ENCODE measurements around the gene RUNX3. TPM values are rescaled to one million over a fixed set of nuclear protein-coding genes. Genes with fewer than 3 reads are reported as not detected.
"Not testable (repeated sequence)": the region's sequence is repeated elsewhere in the genome, so short reads cannot be mapped to it uniquely, and the experiment has no call there.

Gene RUNX3
- total RNA-seq, result 268 TPM
- polyA plus RNA-seq, result 10 to 100 TPM; 12.0 to 23.3 (median 15.8) TPM

DNA sequence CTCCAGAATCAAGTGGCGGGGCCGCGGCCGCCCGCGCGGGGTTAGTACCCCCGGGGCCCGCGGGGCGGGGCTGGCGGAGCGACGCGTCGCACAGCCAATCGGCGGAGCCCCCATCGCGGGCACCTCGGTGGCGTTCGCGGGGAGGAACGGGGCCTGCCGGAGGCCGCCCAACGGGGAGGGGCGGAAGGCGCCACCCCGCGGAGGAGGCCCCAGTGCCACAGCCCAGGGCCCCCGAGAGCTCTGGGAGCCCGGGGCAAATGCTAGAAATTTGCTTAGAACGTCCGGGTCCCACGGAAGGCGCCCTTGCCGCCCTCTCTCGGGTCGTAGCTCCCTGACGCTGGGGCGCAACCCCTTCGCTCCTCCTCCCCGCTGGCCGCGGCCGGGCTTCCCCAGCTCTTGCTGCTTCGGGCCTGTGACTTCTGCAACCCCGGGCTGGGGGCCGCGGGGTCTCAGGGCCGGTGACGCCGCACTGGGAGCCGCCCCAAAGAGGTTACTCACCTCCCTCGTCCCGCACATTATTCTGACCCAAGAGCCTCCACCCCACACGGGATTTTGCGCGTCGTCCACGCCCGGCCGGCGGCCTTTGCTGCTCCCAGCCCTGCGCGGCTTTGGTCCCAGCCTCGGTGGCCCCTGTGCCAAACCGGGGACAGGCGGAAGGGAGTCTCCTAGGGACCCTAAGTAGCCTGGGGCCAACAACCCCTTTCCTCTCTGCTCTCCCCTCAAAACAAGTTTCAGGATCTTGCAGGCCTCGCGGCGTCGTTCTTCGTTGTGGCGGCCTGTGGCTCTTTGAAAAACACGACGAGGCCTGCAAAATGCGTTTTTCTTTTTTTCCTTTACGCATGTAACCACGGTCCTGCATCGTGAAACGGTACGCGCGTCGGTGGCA, at the start of gene RUNX3:
Gene RUNX3 (minus strand): TSS at position 17 of the 886 bp plus-strand sequence. CDS start 408 bp downstream, outside the sequence.
- peaks cover 10% of the 10 kb centered on the region for H3K27me3 Mint-ChIP-seq
- ATAC-seq (ENCODE audit: low read depth in 2 of 2), result peak; percentile 90
- H3K27ac ChIP-seq (ENCODE audit: insufficient read depth, low read length, poor library complexity, severe bottlenecking), result peak within 1 kb of the TSS; percentile 98
- DNase-seq, result peak; percentile 90 to 97 (median 94)
- H3K4me3 ChIP-seq (ENCODE audit: low read depth, low read length), result peak within 1 kb of the TSS; percentile 99
- H3K27ac Mint-ChIP-seq, result peak within 1 kb of the TSS; percentile 97 to 100 (median 99)
- H3K27me3 ChIP-seq (ENCODE audit: control insufficient read depth, insufficient read depth, low read length), result no peaks in the 10 kb centered on the region
- peaks cover 0 to 2% (median 0%) of the 10 kb centered on the region in 7 donors for H3K9me3 Mint-ChIP-seq
- H3K4me1 ChIP-seq (ENCODE audit: control insufficient read depth, insufficient read depth, low read length, poor library complexity, severe bottlenecking), result peaks cover 57% of the 10 kb centered on the region
- H3K9me3 ChIP-seq (ENCODE audit: control insufficient read depth in 2 of 2, low read length in 2 of 2), result no peaks in the 10 kb centered on the region
- H3K36me3 ChIP-seq (ENCODE audit: control insufficient read depth, insufficient read depth, low read length), result peaks cover 16% of the 10 kb centered on the region
- peaks cover 13% of the 10 kb centered on the region for H3K36me3 Mint-ChIP-seq
- peak within 1 kb of the TSS; percentile 95 to 99 (median 98) for H3K4me3 Mint-ChIP-seq
- H3K4me1 Mint-ChIP-seq, result peaks cover 0 to 55% (median 8%) of the 10 kb centered on the region in 4 donors

DNA sequence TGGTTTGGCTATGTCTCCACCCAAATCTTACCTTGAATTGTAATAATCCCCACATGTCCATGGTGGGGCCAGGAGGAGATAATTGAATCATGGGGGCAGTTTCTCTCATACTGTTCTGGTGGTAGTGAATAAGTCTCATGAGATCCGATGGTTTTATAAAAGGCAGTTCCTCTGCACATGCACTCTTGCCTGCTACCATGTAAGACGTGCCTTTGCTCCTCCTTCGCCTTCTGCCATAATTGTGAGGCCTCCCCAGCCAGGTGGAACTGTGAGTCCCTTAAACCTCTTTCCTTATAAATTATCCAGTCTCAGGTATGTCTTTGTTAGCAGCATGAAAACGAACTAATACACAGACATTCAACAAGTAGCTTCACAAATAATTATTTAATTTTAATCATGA, 49.2 kb upstream of the RUNX3 start:
- H3K27me3 Mint-ChIP-seq; H3K27ac ChIP-seq (ENCODE audit: insufficient read depth, low read length, poor library complexity, severe bottlenecking); H3K36me3 ChIP-seq (ENCODE audit: control insufficient read depth, insufficient read depth, low read length); DNase-seq; H3K4me3 ChIP-seq (ENCODE audit: low read depth, low read length); H3K4me3 Mint-ChIP-seq; H3K27me3 ChIP-seq (ENCODE audit: control insufficient read depth, insufficient read depth, low read length); ATAC-seq (ENCODE audit: low read depth in 2 of 2); H3K36me3 Mint-ChIP-seq: not testable (repeated sequence)
- Histone ChIP-seq H3K9me3 (ENCODE audit: control insufficient read depth in 2 of 2, low read length in 2 of 2) (peaks cover 20 to 23% of the 10 kb centered on the region in 2 experiments), H3K4me1 (ENCODE audit: control insufficient read depth, insufficient read depth, low read length, poor library complexity, severe bottlenecking) (peaks cover 19% of the 10 kb centered on the region)
- Mint-ChIP-seq H3K4me1 (peaks cover 0 to 60% (median 13%) of the 10 kb centered on the region in 4 donors), H3K27ac (peak overlapping the region in 2 of 3 donors; percentile 69 to 70), H3K9me3 (peaks cover 0 to 25% (median 6%) of the 10 kb centered on the region in 7 donors)

DNA sequence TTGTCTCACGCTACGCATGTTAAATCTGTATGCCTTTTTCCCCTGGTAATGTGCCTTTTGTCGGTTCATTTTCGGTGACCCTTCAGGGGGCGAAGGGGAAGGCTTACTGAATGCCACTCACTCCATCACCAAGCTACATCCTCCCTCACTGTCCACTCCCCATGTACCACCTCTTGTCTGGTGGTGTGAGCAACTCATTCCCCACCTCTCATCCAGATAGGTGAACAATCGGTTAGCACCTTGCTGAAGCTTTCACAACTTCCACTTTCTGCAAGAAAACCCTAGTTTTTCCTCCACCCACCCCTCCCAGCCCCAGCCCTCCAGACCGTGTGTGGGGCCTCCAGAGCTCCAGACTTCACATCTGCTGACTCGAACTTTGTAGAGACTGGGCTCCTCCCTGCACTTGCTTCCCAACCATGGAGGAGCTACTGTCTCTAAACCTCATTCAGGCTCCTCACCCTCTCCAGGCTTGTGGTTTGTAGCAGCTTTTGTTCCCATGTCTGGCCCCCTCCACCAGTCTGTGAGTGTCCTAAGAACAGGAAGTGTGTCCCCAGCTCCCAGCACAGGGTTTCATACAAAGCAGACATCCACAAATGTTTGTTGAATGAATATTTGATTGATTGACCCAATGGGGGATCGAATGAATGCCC, 48.4 kb upstream of the RUNX3 start:
- no peak for ATAC-seq (ENCODE audit: low read depth in 2 of 2)
- Histone ChIP-seq H3K27ac (ENCODE audit: insufficient read depth, low read length, poor library complexity, severe bottlenecking) (no peak overlapping the region), H3K36me3 (ENCODE audit: control insufficient read depth, insufficient read depth, low read length) (no peaks in the 10 kb centered on the region), H3K4me3 (ENCODE audit: low read depth, low read length) (no peak overlapping the region), H3K9me3 (ENCODE audit: control insufficient read depth in 2 of 2, low read length in 2 of 2) (peaks cover 20 to 23% of the 10 kb centered on the region in 2 experiments), H3K4me1 (ENCODE audit: control insufficient read depth, insufficient read depth, low read length, poor library complexity, severe bottlenecking) (peaks cover 19% of the 10 kb centered on the region), H3K27me3 (ENCODE audit: control insufficient read depth, insufficient read depth, low read length) (no peaks in the 10 kb centered on the region)
- Mint-ChIP-seq H3K9me3 (peaks cover 0 to 28% (median 6%) of the 10 kb centered on the region in 7 donors), H3K27me3 (no peaks in the 10 kb centered on the region), H3K27ac (peak overlapping the region in 2 of 3 donors; percentile 56 to 70), H3K4me3 (no peak overlapping the region), H3K4me1 (peaks cover 0 to 53% (median 13%) of the 10 kb centered on the region in 4 donors), H3K36me3 (peaks cover 6% of the 10 kb centered on the region)
- no peak for DNase-seq

DNA sequence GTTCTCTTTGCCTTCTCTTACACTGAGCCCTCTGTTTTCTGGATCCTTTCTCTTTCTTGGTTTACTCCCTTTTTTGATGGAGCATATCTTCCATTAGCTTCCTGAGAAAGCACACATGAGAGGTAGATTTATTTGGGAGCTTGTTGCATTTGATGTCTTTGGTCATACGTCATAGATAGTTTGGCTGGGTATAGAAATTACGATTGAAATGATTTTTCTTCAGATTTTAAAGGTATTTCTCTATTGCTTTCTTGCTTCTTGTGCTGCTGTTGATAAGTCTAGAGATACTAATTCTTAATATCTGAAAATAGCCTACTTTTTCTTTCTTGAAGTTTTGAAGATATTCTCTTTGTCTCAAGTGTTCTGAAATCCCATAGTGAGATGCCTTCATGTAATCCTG, 45.3 kb upstream of the RUNX3 start:
- no peak overlapping the region for H3K27ac Mint-ChIP-seq
- Histone ChIP-seq H3K27me3 (ENCODE audit: control insufficient read depth, insufficient read depth, low read length) (no peaks in the 10 kb centered on the region), H3K4me1 (ENCODE audit: control insufficient read depth, insufficient read depth, low read length, poor library complexity, severe bottlenecking) (peaks cover 8% of the 10 kb centered on the region), H3K36me3 (ENCODE audit: control insufficient read depth, insufficient read depth, low read length) (no peaks in the 10 kb centered on the region), H3K27ac (ENCODE audit: insufficient read depth, low read length, poor library complexity, severe bottlenecking) (no peak overlapping the region), H3K4me3 (ENCODE audit: low read depth, low read length) (no peak overlapping the region), H3K9me3 (ENCODE audit: control insufficient read depth in 2 of 2, low read length in 2 of 2) (peaks cover 20 to 23% of the 10 kb centered on the region in 2 experiments)
- no peak for DNase-seq
- H3K4me1 Mint-ChIP-seq, result peaks cover 4 to 41% (median 18%) of the 10 kb centered on the region in 4 donors
- no peak overlapping the region for H3K4me3 Mint-ChIP-seq
- ATAC-seq (ENCODE audit: low read depth in 2 of 2), result no peak
- H3K27me3 Mint-ChIP-seq, result no peaks in the 10 kb centered on the region
- H3K36me3 Mint-ChIP-seq, result peaks cover 6% of the 10 kb centered on the region
- peaks cover 0 to 28% (median 8%) of the 10 kb centered on the region in 7 donors for H3K9me3 Mint-ChIP-seq

DNA sequence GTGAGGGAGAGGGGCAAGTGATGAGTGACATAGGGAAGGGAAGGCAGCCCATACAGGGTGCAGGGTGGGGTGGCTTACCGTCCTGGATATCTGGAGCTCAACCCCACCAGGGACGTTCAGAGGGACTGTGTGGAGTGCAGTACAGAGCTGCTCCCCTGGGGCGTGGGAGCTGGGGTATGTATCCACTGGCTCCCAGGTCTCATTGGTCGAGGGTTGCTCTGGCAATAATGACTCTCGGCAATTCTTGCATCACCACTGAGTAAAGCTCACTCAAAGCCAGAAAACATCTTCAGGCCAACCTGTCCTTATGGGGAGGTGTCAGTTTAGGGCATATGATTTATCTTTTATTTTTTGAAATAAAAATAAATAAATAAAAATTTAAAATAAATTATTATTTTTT, 43.2 kb upstream of the RUNX3 start:
- Mint-ChIP-seq H3K4me1 (peaks cover 4 to 35% (median 12%) of the 10 kb centered on the region in 4 donors), H3K36me3 (peaks cover 6% of the 10 kb centered on the region), H3K4me3 (no peak overlapping the region), H3K9me3 (peaks cover 0 to 28% (median 8%) of the 10 kb centered on the region in 7 donors), H3K27me3 (peaks cover 4% of the 10 kb centered on the region), H3K27ac (no peak overlapping the region)
- no peak overlapping the region for H3K4me3 ChIP-seq (ENCODE audit: low read depth, low read length)
- no peaks in the 10 kb centered on the region for H3K36me3 ChIP-seq (ENCODE audit: control insufficient read depth, insufficient read depth, low read length)
- ATAC-seq (ENCODE audit: low read depth in 2 of 2) (no peak), DNase-seq (no peak)
- H3K9me3 ChIP-seq (ENCODE audit: control insufficient read depth in 2 of 2, low read length in 2 of 2), result peaks cover 20 to 23% of the 10 kb centered on the region in 2 experiments
- H3K27me3 ChIP-seq (ENCODE audit: control insufficient read depth, insufficient read depth, low read length), result no peaks in the 10 kb centered on the region
- peaks cover 7% of the 10 kb centered on the region for H3K4me1 ChIP-seq (ENCODE audit: control insufficient read depth, insufficient read depth, low read length, poor library complexity, severe bottlenecking)
- no peak overlapping the region for H3K27ac ChIP-seq (ENCODE audit: insufficient read depth, low read length, poor library complexity, severe bottlenecking)

DNA sequence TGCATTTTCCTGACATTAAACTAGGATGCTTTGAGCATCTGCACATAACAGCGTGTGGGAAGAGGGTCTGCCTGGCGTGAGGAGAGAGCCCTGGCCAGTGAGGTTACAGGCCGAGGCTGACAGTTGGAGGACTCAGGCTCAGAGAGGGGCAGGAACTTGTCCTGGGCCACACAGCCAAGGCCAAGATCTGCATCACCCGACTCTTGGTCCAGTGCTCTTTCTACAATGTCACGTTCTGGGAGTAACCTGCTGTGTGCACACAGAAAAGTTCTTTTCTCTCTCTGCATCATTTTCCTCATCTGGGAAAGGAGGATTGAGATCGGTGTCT, 42.8 kb upstream of the RUNX3 start:
- no peak overlapping the region for H3K4me3 Mint-ChIP-seq
- peaks cover 6% of the 10 kb centered on the region for H3K36me3 Mint-ChIP-seq
- ATAC-seq (ENCODE audit: low read depth in 2 of 2) (no peak), DNase-seq (no peak)
- no peaks in the 10 kb centered on the region for H3K27me3 ChIP-seq (ENCODE audit: control insufficient read depth, insufficient read depth, low read length)
- no peaks in the 10 kb centered on the region for H3K36me3 ChIP-seq (ENCODE audit: control insufficient read depth, insufficient read depth, low read length)
- H3K4me3 ChIP-seq (ENCODE audit: low read depth, low read length), result no peak overlapping the region
- peaks cover 4 to 35% (median 12%) of the 10 kb centered on the region in 4 donors for H3K4me1 Mint-ChIP-seq
- H3K9me3 ChIP-seq (ENCODE audit: control insufficient read depth in 2 of 2, low read length in 2 of 2), result peaks cover 20 to 23% of the 10 kb centered on the region in 2 experiments
- H3K4me1 ChIP-seq (ENCODE audit: control insufficient read depth, insufficient read depth, low read length, poor library complexity, severe bottlenecking), result peaks cover 7% of the 10 kb centered on the region
- H3K27ac ChIP-seq (ENCODE audit: insufficient read depth, low read length, poor library complexity, severe bottlenecking), result no peak overlapping the region
- peaks cover 4% of the 10 kb centered on the region for H3K27me3 Mint-ChIP-seq
- peaks cover 0 to 28% (median 8%) of the 10 kb centered on the region in 7 donors for H3K9me3 Mint-ChIP-seq
- H3K27ac Mint-ChIP-seq, result peak overlapping the region in 1 of 3 donors; percentile 66

DNA sequence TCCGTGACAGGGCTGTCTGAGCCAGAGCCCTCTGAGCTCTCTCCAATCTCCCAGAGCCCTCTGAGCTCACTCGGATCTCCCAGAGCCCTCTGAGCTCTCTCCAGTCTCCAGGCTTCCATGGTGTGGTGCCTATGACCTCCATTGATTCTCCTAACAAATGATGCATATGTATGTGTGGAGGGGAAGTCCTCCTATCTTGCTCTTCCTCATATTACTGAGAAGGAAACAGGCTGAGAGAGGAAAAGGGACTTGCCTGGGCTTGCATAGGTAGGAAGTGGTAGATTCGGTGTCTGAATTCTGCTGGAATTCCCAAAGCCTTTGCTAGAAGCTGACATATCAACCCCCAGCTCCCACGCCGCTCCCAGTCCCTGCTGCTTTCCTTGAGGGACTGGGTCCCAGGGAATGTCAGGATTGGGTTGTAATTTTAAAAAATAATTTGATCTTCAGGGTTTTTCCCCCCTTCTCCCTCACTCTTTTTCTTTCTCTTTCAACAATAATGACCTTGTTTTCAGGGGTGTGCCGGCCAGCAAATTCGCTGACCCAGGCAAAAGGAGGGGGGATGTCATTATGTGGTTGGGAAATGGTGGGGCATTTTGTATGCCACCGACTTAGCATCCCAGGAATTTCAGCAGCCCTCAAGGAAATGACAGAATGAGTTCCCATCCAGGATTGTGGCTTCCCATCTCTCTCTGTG, 42.3 kb upstream of the RUNX3 start:
- no peak for DNase-seq
- Histone ChIP-seq H3K4me3 (ENCODE audit: low read depth, low read length) (no peak overlapping the region), H3K4me1 (ENCODE audit: control insufficient read depth, insufficient read depth, low read length, poor library complexity, severe bottlenecking) (peaks cover 7% of the 10 kb centered on the region), H3K27ac (ENCODE audit: insufficient read depth, low read length, poor library complexity, severe bottlenecking) (no peak overlapping the region), H3K36me3 (ENCODE audit: control insufficient read depth, insufficient read depth, low read length) (no peaks in the 10 kb centered on the region), H3K9me3 (ENCODE audit: control insufficient read depth in 2 of 2, low read length in 2 of 2) (peaks cover 20 to 23% of the 10 kb centered on the region in 2 experiments), H3K27me3 (ENCODE audit: control insufficient read depth, insufficient read depth, low read length) (no peaks in the 10 kb centered on the region)
- Mint-ChIP-seq H3K36me3 (peaks cover 6% of the 10 kb centered on the region), H3K4me3 (no peak overlapping the region), H3K4me1 (peaks cover 4 to 35% (median 12%) of the 10 kb centered on the region in 4 donors), H3K27ac (peak overlapping the region in 2 of 3 donors; percentile 46 to 66), H3K27me3 (peaks cover 4% of the 10 kb centered on the region), H3K9me3 (peaks cover 0 to 28% (median 8%) of the 10 kb centered on the region in 7 donors)
- no peak for ATAC-seq (ENCODE audit: low read depth in 2 of 2)
